WTC11 (cell line): ENCODE results near the gene TMED4.

Experiments used
- ATF2 ChIP-seq: sonication (generic); formaldehyde crosslinking; IDR thresholded peaks from 2 replicates; pipeline ENCODE4 v1.8.1; 2022; ENCODE audit warnings: low read depth, missing genetic modification reagents, borderline replicate concordance
- CREB1 ChIP-seq: sonication (generic); formaldehyde crosslinking; IDR thresholded peaks from 2 replicates; pipeline ENCODE4 v1.8.0; 2023; ENCODE audit warnings: mild to moderate bottlenecking, missing genetic modification reagents
- CTCF ChIP-seq: fragments of 200-600 bp; IDR thresholded peaks from 2 replicates; pipeline ENCODE4 v1.8.0; 2022; ENCODE audit warnings: antibody characterized with exemption
- E2F4 ChIP-seq: sonication (generic); formaldehyde crosslinking; IDR thresholded peaks from 2 replicates; pipeline ENCODE4 v1.8.1; 2022; ENCODE audit warnings: low read depth, mild to moderate bottlenecking, moderate library complexity, missing genetic modification reagents, borderline replicate concordance
- HMGXB4 ChIP-seq: sonication (generic); formaldehyde crosslinking; IDR thresholded peaks from 2 replicates; pipeline ENCODE4 v1.8.1; 2023; ENCODE audit warnings: mild to moderate bottlenecking, moderate library complexity, missing genetic modification reagents
- ZBTB21 ChIP-seq: sonication (generic); formaldehyde crosslinking; IDR thresholded peaks from 2 replicates; pipeline ENCODE4 v1.8.1; 2023; ENCODE audit warnings: mild to moderate bottlenecking, missing genetic modification reagents, borderline replicate concordance
- ZNF416 ChIP-seq: fragments of 250-450 bp; sonication (Bioruptor Pico); IDR thresholded peaks from 2 replicates; pipeline ENCODE4 v1.9.0; 2021; ENCODE audit warnings: mild to moderate bottlenecking, inconsistent platforms

- TF ChIP-seq CTCF (no peak), E2F4 (CRISPR knock-in tag) (no peak), ZNF416 (CRISPR knock-in tag) (no peak), CREB1 (no peak), ZBTB21 (CRISPR knock-in tag) (no peak), HMGXB4 (CRISPR knock-in tag) (no peak), ATF2 (CRISPR knock-in tag) (no peak)
Observed at GRCh38 chr7:44565795-44566559, 16.1 kb downstream of the TMED4 start.
